Breast epithelium (tissue), 4 donors: ENCODE results near the gene VRK1. TPM values are rescaled to one million over a fixed set of nuclear protein-coding genes. Genes with fewer than 3 reads are reported as not detected.
"Not testable (repeated sequence)": the region's sequence is repeated elsewhere in the genome, so short reads cannot be mapped to it uniquely, and the experiment has no call there.

Source experiments
- DNase-seq, 2 donors: peaks; one replicate each; pipeline ENCODE4 v3.0.0-alpha.2; 2019; ENCODE audit warnings: low spot score in 2 of 2
- H3K27ac ChIP-seq, 2 donors: fragments of 200-600 bp; sonication (generic) in 1 of 2; one replicate each; pipeline ENCODE4 v1.5.1; 2016 to 2019; ENCODE audit warnings: mild to moderate bottlenecking in 1 of 2
- H3K27me3 ChIP-seq, 2 donors: fragments of 200-600 bp; sonication (generic) in 1 of 2; one replicate each; pipeline versions ENCODE4 v1.5.1 to v1.6.0; 2017 to 2019; ENCODE audit warnings: control low read depth in 1 of 2, mild to moderate bottlenecking in 1 of 2
- H3K36me3 ChIP-seq: fragments of 200-600 bp; one replicate; pipeline ENCODE4 v1.5.1; 2019
- H3K4me1 ChIP-seq, 2 donors: fragments of 200-600 bp; sonication (generic); one replicate each; pipeline ENCODE4 v1.5.1; 2016 to 2019; ENCODE audit warnings: control low read depth in 1 of 2
- H3K4me3 ChIP-seq, 3 donors: fragments of 200-600 bp; sonication (generic); 1 replicate in 2 of 3; 2 replicates in 1 of 3; pipeline ENCODE4 v1.5.1; 2016 to 2019; ENCODE audit warnings: mild to moderate bottlenecking in 3 of 3, moderate library complexity in 2 of 3
- H3K9me3 ChIP-seq, 2 donors: fragments of 200-600 bp; sonication (generic) in 1 of 2; one replicate each; pipeline ENCODE4 v1.5.1; 2016 to 2019; ENCODE audit warnings: control low read depth in 1 of 2
- POLR2A ChIP-seq: fragments of 450-650 bp; IDR thresholded peaks from one replicate; pipeline ENCODE4 v1.6.1; 2016; ENCODE audit warnings: antibody characterized with exemption, mild to moderate bottlenecking, moderate library complexity
- POLR2AphosphoS5 ChIP-seq, 3 donors: sonication (generic); formaldehyde crosslinking; IDR thresholded peaks; one replicate each; pipeline ENCODE4 v1.6.1; 2017; ENCODE audit warnings: antibody characterized with exemption in 3 of 3
- intact Hi-C: fragments of 100-400 bp; cut with DNase I; formaldehyde crosslinking; loops from one replicate; pipeline ENCODE4 v1.15.1; 2023; ENCODE audit warnings: low total_unique reads
- total RNA-seq, 3 donors: library from RNA; depleted of rRNA; stranded (reverse); fragments of >200 nt; gene quantifications; one replicate each; pipeline ENCODE4 v1.1.0, GENCODE V29; 2016
- TF ChIP-seq, protein P1 (sequence below), 3 donors: fragments of 450-650 bp; IDR thresholded peaks; one replicate each; pipeline ENCODE4 v1.5.1; 2016 to 2017; ENCODE audit warnings: antibody characterized with exemption in 3 of 3, mild to moderate bottlenecking in 3 of 3, moderate library complexity in 3 of 3

Gene VRK1
- total RNA-seq, 3 donors from 2014 or later, result 13.1 to 19.9 (median 16.7) TPM

- DNase-seq, result no peak
- Histone ChIP-seq H3K4me1 (no peaks in the 10 kb centered on the region), H3K36me3 (no peaks in the 10 kb centered on the region), H3K27me3 (peaks cover 0 to 11% of the 10 kb centered on the region in 2 donors), H3K27ac (no peak overlapping the region), H3K9me3 (no peaks in the 10 kb centered on the region), H3K4me3 (no peak overlapping the region)
- TF ChIP-seq, protein P1, sequence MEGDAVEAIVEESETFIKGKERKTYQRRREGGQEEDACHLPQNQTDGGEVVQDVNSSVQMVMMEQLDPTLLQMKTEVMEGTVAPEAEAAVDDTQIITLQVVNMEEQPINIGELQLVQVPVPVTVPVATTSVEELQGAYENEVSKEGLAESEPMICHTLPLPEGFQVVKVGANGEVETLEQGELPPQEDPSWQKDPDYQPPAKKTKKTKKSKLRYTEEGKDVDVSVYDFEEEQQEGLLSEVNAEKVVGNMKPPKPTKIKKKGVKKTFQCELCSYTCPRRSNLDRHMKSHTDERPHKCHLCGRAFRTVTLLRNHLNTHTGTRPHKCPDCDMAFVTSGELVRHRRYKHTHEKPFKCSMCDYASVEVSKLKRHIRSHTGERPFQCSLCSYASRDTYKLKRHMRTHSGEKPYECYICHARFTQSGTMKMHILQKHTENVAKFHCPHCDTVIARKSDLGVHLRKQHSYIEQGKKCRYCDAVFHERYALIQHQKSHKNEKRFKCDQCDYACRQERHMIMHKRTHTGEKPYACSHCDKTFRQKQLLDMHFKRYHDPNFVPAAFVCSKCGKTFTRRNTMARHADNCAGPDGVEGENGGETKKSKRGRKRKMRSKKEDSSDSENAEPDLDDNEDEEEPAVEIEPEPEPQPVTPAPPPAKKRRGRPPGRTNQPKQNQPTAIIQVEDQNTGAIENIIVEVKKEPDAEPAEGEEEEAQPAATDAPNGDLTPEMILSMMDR (IDR thresholded peaks at IDR 0.05), result no peak
- TF ChIP-seq POLR2AphosphoS5 (IDR thresholded peaks at IDR 0.05) (no peak), POLR2A (no peak)
- intact Hi-C loops, result no loop called here
These were observed 36.1 kb upstream of the VRK1 start for GRCh38 chr14:96761066-96761465.

DNA sequence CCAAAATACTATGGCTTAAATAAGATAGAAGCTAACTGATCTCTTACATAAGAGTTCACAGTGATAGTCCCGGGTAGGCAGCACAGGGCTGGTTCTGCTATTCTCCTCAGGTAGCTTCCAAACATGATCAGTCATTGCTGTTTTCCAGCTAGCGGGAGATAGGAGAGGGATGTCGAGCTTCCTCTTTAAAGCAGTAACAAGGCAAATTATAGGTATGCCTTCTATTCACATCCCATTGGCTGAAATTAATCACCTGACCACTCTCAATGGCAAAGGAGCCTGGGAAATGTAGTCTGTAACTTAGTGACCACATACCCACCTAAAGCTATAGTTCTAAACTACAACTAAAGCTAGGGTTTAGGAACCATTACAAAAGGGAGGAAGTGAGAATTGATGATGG, 34.5 kb upstream of the VRK1 start:
- intact Hi-C loops, result no loop called here
- Histone ChIP-seq H3K4me3 (no peak overlapping the region), H3K27ac (no peak overlapping the region), H3K27me3 (peaks cover 0 to 3% of the 10 kb centered on the region in 2 donors), H3K9me3 (no peaks in the 10 kb centered on the region), H3K36me3 (no peaks in the 10 kb centered on the region), H3K4me1 (no peaks in the 10 kb centered on the region)
- TF ChIP-seq POLR2AphosphoS5 (IDR thresholded peaks at IDR 0.05) (no peak), POLR2A (no peak)
- TF ChIP-seq, protein P1 (IDR thresholded peaks at IDR 0.05), result no peak
- no peak for DNase-seq

DNA sequence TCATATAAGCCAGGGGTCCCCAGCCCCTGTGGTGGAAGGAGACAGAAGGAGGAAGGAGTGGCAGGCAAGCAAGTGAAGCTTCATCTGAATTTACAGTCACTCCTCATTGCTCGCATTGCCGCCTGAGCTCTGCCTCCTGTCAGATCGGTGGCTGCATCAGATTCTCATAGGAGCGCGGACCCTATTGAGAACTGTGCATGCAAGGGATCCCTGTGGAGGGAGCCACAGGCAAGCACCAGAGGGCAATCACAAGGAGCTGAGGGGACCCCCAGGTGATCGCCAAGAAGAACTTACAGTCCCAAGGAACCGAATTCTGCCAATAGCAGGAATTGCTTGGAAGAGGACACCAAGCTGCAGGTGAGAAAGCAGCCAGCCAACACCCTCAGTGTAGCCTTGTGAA, 33.2 kb upstream of the VRK1 start:
- Histone ChIP-seq H3K9me3 (no peaks in the 10 kb centered on the region), H3K27ac (no peak overlapping the region), H3K36me3 (no peaks in the 10 kb centered on the region), H3K4me3 (no peak overlapping the region), H3K4me1 (no peaks in the 10 kb centered on the region), H3K27me3 (peaks cover 0 to under 1% of the 10 kb centered on the region in 2 donors)
- intact Hi-C loops, result no loop called here
- no peak for DNase-seq
- no peak for TF ChIP-seq POLR2A
- TF ChIP-seq, protein P1 (IDR thresholded peaks at IDR 0.05), result no peak
- TF ChIP-seq POLR2AphosphoS5 (IDR thresholded peaks at IDR 0.05), result no peak

GRCh38 chr14:96765205-96765604, 32.0 kb upstream of the VRK1 start:
- H3K27ac ChIP-seq, H3K27me3 ChIP-seq, H3K4me3 ChIP-seq, H3K4me1 ChIP-seq, H3K36me3 ChIP-seq, intact Hi-C loops, H3K9me3 ChIP-seq, DNase-seq: not testable (repeated sequence)

- Histone ChIP-seq H3K4me3 (no peak overlapping the region), H3K36me3 (no peaks in the 10 kb centered on the region), H3K27ac (no peak overlapping the region), H3K4me1 (no peaks in the 10 kb centered on the region), H3K9me3 (no peaks in the 10 kb centered on the region), H3K27me3 (peaks cover 0 to 13% of the 10 kb centered on the region in 2 donors)
- intact Hi-C loops, result no loop called here
- DNase-seq, result no peak
- TF ChIP-seq, protein P1 (IDR thresholded peaks at IDR 0.05), result no peak
- no peak for TF ChIP-seq POLR2AphosphoS5 (IDR thresholded peaks at IDR 0.05)
- no peak for TF ChIP-seq POLR2A
These were observed 24.3 kb upstream of the VRK1 start for GRCh38 chr14:96772929-96773328.

GRCh38 chr14:96776791-96777190, 20.4 kb upstream of the VRK1 start:
- H3K36me3 ChIP-seq, result no peaks in the 10 kb centered on the region
- no peak for DNase-seq
- no peak overlapping the region for H3K4me3 ChIP-seq
- no peaks in the 10 kb centered on the region for H3K4me1 ChIP-seq
- H3K27me3 ChIP-seq, result no peaks in the 10 kb centered on the region
- TF ChIP-seq, protein P1 (IDR thresholded peaks at IDR 0.05), result no peak
- TF ChIP-seq POLR2A, result no peak
- no peak for TF ChIP-seq POLR2AphosphoS5 (IDR thresholded peaks at IDR 0.05)
- H3K9me3 ChIP-seq, result no peaks in the 10 kb centered on the region
- no peak overlapping the region for H3K27ac ChIP-seq
- intact Hi-C loops, result no loop called here
